HT-29 (cell line): ENCODE measurements around the gene TMEM234. TPM values are rescaled to one million over a fixed set of nuclear protein-coding genes. Genes with fewer than 3 reads are reported as not detected.
"Not testable (repeated sequence)": the region's sequence is repeated elsewhere in the genome, so short reads cannot be mapped to it uniquely, and the experiment has no call there.

Source experiments
- DNase-seq: peaks from one replicate; pipeline ENCODE4 v3.0.0-alpha.2; 2015; ENCODE audit warnings: low spot score
- total RNA-seq: library from RNA; depleted of rRNA; stranded (reverse); fragments of >200 nt; shearing (Covaris generic); gene quantifications from 2 replicates; pipeline ENCODE4 v1.2.3, GENCODE V29; 2014; rRNA removed

The TMEM234 gene
- total RNA-seq, result 21.7 and 25.1 TPM in 2 replicates

DNA sequence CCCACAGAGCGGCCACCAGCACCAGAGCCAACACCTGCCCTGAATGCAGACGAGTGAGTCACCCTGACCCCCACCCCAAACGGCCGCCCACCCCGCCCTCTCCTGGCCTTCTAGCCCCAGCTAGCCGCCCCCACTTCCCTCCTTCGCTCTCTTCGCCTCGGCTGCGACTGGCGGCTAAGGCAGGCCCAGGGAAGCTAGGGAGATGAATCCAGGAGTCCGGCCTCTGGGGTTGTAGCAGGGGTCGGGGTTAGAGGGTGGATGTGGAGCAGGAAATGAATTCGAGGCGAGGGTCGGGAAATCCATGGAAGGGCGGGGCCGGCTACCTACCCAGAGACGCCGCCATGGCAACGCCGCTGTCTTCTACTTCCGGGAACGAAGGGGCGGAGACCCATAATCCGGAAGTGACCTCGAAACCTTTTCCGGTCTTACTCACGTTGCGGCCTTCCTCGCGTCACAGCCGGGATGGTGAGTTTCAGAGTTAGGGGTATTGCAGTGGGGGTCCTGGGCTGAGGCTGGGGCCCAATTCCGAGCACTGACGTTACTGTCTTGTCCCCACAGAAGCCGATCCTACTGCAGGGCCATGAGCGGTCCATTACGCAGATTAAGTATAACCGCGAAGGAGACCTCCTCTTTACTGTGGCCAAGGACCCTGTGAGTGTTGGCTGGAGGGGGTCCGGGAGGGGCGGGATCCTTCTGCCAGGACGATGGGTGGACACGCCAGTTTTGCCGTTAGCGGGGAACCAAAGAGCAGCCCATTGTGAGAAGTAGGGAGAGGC, at the start of gene TMEM234, which contains the start of gene EIF3I:
Gene TMEM234, minus strand, starts transcription at position 374 of the 776 bp plus-strand sequence. Its CDS starts 31 bp downstream, at position 343.
Gene EIF3I, plus strand, starts transcription at position 428 of the 776 bp plus-strand sequence. Its CDS starts 35 bp downstream, at position 463.
- DNase-seq, result peak; percentile 93

DNA sequence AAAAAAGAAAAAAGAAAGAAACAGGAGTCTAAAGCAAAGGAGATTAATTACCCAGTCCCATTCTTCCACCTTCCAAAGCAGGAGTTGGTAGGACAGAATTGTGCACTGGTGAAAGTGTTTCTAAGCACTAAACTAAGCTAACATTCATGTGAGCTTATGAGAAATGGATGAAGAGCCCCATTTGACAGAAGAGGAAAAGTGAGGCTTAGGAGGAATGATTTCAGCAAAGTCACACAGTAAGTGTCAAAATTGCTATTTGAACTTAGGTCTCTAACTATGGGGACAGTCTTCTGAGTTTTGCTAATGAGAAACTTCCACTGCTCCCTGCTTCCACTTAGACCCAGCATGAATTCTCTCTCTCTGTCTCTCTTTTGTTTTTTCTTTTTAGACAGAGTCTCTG, 47.6 kb upstream of the TMEM234 start:
- no peak for DNase-seq

GRCh38 chr1:32266921-32267591, 44.9 kb upstream of the TMEM234 start:
- DNase-seq, result no peak

DNA sequence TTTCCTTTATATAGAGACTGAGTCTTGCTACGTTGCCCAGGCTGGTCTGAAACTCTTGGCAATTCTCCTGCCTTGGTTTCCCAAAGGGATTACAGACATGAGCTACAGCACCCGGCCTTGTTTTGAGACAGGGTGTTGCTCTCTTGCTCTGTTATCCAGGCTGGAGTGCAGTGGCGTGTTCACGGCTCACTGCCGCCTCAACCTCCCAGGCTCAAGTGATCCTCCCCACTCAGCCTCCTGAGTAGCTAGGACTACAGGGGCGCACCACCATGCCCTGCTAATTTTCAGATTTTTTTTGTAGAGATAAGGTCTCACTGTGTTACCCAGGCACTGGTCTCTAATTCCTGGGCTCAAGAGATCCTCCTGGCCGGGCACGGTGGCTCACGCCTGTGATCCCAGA, 43.7 kb upstream of the TMEM234 start:
- no peak for DNase-seq

- DNase-seq, result no peak
These were observed 41.6 kb upstream of the TMEM234 start for GRCh38 chr1:32263744-32264143.

- DNase-seq, result not testable (repeated sequence)
These were observed 41.1 kb upstream of the TMEM234 start for GRCh38 chr1:32263236-32263593.

DNA sequence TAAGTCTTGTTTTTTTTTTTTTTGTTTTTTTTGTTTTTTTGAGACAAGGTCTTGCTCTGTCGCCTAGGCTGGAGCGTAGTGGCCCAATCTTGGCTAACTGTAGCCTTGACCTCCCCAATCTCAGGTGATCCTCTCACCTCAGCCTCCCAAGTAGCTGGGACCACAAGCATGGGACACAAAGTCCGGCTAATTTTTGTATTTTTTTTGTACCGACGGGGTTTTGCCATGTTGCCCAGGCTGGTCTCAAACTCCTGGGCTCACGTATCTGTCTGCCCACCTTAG, 35.0 kb upstream of the TMEM234 start:
- no peak for DNase-seq

- no peak for DNase-seq
These were observed 34.5 kb upstream of the TMEM234 start for GRCh38 chr1:32256473-32257226.

DNA sequence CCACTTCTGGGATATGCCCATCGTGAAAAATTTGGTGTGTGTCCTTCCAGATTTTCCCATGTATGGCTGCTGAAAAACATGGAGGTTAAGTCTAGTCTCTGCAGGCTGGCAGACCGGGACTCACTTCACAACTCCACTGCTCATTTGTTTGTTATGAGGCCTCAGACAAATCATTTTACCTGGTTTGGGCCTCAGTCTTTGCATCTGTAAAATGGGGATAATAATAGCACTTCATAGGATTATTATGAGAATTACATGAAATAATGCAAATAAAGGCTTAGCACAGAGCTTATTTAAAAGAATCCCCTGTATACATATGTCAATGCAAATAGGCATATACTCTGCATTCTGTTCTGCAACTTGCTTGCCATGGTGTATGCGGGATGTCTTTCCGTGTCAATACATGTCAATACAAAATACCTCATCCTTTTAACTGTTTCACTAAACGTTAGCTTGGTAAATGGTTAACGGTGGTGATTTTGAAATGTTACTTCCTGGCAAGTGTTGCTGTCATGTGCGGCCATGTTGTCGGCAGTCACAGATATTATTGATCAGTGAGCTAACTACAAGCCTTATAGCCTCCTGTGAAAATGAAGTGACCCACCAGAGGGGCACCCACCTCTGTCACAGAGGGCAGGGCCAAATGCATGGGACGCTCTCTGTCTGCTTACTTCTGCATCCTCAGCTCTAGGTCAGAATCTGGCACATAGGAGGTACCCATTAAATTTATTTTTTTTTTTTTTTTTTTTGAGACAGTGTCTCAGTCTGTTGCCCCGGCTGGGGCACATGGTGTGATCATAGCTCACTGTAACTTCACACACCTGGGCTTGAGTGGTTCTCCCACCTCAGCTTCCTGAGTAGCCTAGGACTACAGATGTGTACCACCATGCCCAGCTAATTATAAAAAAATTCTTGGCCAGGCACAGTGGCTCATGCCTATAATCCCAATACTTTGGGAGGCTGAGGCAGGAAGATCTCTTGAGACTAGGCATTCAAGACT, 33.2 kb upstream of the TMEM234 start:
- no peak for DNase-seq

DNA sequence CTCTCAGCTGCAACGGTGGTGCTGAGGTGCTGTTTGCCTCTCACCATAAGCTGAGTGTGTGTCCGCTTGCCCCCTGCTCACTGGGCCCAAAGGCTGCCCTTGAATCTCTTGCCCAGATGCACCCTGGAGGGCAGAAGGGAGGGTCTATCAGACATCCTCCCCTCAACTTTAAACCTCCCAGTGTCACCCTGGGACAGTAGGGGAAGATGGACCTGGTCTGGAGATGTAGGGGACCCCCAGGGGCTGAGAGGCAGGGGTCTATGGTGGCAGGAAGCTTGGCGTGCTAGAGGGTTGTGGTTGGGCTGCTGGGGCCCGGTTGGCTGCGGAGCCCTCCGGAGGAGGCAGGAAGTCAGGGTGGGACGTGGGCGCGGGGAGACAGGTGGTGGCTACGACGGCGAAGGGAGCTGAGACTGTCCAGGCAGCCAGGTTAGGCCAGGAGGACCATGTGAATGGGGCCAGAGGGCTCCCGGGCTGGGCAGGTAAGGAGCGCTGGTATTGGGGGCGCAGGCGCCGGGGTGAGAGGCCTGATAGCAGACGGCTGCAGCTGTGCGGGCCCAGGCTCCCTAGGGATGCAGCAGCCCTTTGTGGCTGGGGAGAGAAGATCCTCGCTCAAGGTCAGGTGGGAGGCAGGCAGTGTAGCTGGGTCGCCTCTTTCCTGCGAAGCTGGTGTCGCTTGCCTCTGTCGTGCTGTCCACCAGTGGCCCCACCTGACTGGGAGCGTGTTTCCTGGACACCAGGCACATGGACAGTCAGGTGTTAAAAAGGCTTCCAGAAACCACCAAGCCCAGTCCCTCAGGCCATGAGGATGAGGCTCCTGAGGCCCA, 29.0 kb upstream of the TMEM234 start, which contains the start of gene LCK:
Gene LCK, plus strand, starts transcription at position 373 of the 824 bp plus-strand sequence. CDS start 23,065 bp downstream, outside the sequence.
- DNase-seq, result no peak

GRCh38 chr1:32249831-32250525, 27.8 kb upstream of the TMEM234 start:
- no peak for DNase-seq

DNA sequence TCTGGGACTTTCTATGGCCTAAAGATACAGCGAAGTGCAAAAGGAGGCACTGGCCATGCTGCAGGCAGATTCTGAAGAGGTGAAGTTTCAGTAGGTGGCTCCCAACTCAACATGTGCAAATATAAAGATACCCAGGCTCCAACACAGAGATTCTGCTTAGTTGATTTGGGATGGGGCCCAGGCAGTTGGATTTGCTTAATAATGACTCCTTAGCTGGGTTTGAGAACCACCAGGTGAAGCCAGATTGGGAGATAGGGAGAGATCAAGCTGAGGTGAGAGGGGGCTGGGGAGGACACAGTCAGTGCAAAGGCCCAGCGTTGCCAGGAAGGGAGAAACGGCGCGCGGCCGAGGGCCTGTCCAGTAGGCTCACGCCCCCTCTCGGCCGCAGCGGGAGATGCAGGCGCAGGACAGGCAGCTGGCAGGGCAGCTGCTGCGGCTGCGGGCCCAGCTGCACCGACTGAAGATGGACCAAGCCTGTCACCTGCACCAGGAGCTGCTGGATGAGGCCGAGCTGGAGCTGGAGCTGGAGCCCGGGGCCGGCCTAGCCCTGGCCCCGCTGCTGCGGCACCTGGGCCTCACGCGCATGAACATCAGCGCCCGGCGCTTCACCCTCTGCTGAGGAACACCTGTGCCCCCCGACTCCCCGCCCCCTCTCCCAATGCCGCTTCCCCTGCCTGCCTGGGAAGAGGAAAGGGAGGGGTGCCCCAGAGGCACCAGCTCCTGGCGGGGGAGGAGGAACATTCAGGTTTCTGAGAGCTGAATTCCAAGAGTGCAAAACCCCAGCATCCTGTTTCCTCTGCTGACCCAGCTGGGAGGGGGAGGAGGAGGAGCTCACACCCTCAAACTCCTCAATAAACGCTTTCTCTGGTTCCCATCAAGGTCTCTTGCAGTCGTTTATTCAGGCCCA, 26.1 kb upstream of the TMEM234 start:
- DNase-seq, result peak; percentile 79

- no peak for DNase-seq
These were observed 25.3 kb upstream of the TMEM234 start for GRCh38 chr1:32247452-32247851.

- no peak for DNase-seq
These were observed 24.7 kb upstream of the TMEM234 start, which contains the start of gene FAM167B for GRCh38 chr1:32246888-32247273. TSS of gene FAM167B (plus strand) at chr1:32247222. CDS start at chr1:32247422, 200 bp downstream.

- no peak for DNase-seq
These were observed 20.2 kb upstream of the TMEM234 start for GRCh38 chr1:32242341-32242851.

DNA sequence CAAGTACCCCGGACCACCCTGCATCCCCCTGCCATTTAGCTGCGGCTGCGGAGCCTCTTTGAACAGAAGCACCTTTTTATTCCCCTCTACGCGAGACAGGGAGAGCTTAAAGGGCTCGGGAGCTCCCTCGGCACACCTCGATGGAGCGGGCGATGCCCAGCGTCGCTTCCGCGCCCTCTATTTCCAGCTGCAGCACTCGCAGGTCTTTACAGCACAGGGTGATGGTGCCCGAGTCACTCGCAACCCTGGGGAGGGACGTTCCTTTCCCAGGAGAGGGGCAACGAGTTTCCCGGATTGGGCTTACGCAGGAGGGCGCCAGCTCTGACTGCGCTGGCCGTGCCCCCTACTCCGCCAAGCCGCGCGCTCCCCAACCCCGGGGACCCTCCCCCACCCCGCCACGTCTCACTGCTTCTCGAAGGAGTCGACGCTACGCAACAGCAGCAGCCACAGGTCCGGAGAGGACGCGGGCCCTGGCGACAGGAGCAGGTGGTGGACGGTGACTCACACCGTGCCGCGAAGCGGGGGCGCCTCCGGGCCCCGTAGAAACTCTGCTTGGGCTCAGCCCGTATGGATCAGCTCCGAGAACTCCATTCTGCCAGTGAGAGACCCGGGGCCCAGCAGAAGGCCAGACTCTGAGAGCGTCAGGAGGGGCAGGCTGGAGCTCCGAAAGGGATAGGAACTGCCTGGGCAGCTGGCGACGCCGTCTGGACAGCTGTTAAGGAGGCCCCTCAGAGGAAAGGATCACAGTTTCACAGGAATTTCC, 19.0 kb upstream of the TMEM234 start:
- peak; percentile 70 for DNase-seq
